ENCODE results near the gene FXYD4.
A peak's percentile ranks its signal among the peaks of the same experiment; 100 is the strongest.

The FXYD4 gene

GRCh38 chr10:43361547-43362190, 9.8 kb upstream of the FXYD4 start:
- Histone ChIP-seq H3K36me3 (ENCODE audit: control insufficient read depth, low read depth, low read length) (no peaks in the 10 kb centered on the region), H3K27me3 (ENCODE audit: control insufficient read depth, insufficient read depth, low read length) (no peaks in the 10 kb centered on the region), H3K27ac (ENCODE audit: low read length) (no peak overlapping the region), H3K4me1 (ENCODE audit: control insufficient read depth, low read depth, low read length) (peaks cover 5% of the 10 kb centered on the region), H3K9ac (ENCODE audit: low read length) (peak overlapping the region; percentile 28), H3K9me3 (ENCODE audit: control insufficient read depth, low read depth, low read length) (no peaks in the 10 kb centered on the region), H3K4me3 (ENCODE audit: low read length) (peak overlapping the region; percentile 69)

- H3K27ac ChIP-seq (ENCODE audit: low read length): no peak overlapping the region
- peak overlapping the region; percentile 69 for H3K4me3 ChIP-seq (ENCODE audit: low read length)
Measured at GRCh38 chr10:43362191-43362839, 9.1 kb upstream of the FXYD4 start.

DNA sequence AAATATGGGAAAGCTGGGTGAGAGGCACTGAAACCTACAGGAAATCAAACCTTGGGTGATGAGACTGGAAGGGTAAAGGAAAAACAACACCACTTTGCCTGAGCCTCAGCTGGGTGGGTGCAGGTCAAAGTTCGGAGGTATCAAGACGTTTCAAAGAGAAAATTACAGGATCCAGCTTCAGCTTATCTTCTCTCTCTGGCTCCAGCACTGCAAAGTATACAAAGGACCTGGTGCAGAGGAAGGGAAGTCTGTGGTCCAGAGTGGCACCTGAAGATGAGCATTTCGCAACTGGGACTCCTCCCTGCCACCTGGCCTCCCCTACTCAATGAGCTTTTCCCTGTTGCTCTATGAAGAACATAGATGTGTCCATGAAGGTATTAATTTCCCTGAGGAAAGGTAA, 6.4 kb upstream of the FXYD4 start:
- no peak overlapping the region for H3K27ac ChIP-seq (ENCODE audit: low read length)
- H3K9ac ChIP-seq (ENCODE audit: low read length): no peak overlapping the region
- H3K36me3 ChIP-seq (ENCODE audit: control insufficient read depth, low read depth, low read length): no peaks in the 10 kb centered on the region
- H3K4me3 ChIP-seq (ENCODE audit: low read length): no peak overlapping the region
- H3K9me3 ChIP-seq (ENCODE audit: control insufficient read depth, low read depth, low read length): no peaks in the 10 kb centered on the region
- H3K4me1 ChIP-seq (ENCODE audit: control insufficient read depth, low read depth, low read length): peaks cover 5% of the 10 kb centered on the region
- no peaks in the 10 kb centered on the region for H3K27me3 ChIP-seq (ENCODE audit: control insufficient read depth, insufficient read depth, low read length)

More at GRCh38 chr10:43362191-43362839, 9.1 kb upstream of the FXYD4 start:
- Histone ChIP-seq H3K36me3 (ENCODE audit: control insufficient read depth, low read depth, low read length) (no peaks in the 10 kb centered on the region), H3K9ac (ENCODE audit: low read length) (peak overlapping the region; percentile 28), H3K4me1 (ENCODE audit: control insufficient read depth, low read depth, low read length) (peaks cover 5% of the 10 kb centered on the region), H3K27me3 (ENCODE audit: control insufficient read depth, insufficient read depth, low read length) (no peaks in the 10 kb centered on the region), H3K9me3 (ENCODE audit: control insufficient read depth, low read depth, low read length) (no peaks in the 10 kb centered on the region)

DNA sequence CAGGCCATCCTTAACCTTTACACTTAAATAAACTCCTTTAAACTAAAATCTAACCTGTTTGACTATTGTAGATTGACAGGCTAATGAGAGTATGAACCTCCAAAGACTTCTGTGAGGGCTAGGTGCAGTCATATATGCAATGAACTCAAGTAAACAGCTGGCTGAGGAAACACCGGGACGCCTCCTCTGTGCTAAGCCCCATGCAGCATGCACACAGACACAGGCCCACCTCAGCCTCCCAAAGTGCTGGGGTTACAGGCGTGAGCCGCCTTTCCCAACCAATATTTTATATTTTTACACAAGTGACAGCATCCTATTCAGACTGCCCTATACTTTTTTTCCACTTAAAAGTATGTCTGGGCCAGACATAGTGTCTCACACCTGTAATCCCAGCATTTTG, 1.5 kb upstream of the FXYD4 start:
- Histone ChIP-seq H3K27ac (ENCODE audit: low read length) (no peak overlapping the region), H3K36me3 (ENCODE audit: control insufficient read depth, low read depth, low read length) (no peaks in the 10 kb centered on the region), H3K4me3 (ENCODE audit: low read length) (no peak overlapping the region), H3K27me3 (ENCODE audit: control insufficient read depth, insufficient read depth, low read length) (no peaks in the 10 kb centered on the region), H3K9ac (ENCODE audit: low read length) (no peak overlapping the region), H3K9me3 (ENCODE audit: control insufficient read depth, low read depth, low read length) (no peaks in the 10 kb centered on the region), H3K4me1 (ENCODE audit: control insufficient read depth, low read depth, low read length) (peaks cover 7% of the 10 kb centered on the region)

- Histone ChIP-seq H3K27ac (ENCODE audit: low read length) (no peak overlapping the region), H3K9me3 (ENCODE audit: control insufficient read depth, low read depth, low read length) (no peaks in the 10 kb centered on the region), H3K4me1 (ENCODE audit: control insufficient read depth, low read depth, low read length) (peaks cover 7% of the 10 kb centered on the region), H3K4me3 (ENCODE audit: low read length) (no peak overlapping the region), H3K36me3 (ENCODE audit: control insufficient read depth, low read depth, low read length) (no peaks in the 10 kb centered on the region), H3K9ac (ENCODE audit: low read length) (no peak overlapping the region), H3K27me3 (ENCODE audit: control insufficient read depth, insufficient read depth, low read length) (no peaks in the 10 kb centered on the region)
Measured at GRCh38 chr10:43370671-43371215, 693 bp upstream of the FXYD4 start.

DNA sequence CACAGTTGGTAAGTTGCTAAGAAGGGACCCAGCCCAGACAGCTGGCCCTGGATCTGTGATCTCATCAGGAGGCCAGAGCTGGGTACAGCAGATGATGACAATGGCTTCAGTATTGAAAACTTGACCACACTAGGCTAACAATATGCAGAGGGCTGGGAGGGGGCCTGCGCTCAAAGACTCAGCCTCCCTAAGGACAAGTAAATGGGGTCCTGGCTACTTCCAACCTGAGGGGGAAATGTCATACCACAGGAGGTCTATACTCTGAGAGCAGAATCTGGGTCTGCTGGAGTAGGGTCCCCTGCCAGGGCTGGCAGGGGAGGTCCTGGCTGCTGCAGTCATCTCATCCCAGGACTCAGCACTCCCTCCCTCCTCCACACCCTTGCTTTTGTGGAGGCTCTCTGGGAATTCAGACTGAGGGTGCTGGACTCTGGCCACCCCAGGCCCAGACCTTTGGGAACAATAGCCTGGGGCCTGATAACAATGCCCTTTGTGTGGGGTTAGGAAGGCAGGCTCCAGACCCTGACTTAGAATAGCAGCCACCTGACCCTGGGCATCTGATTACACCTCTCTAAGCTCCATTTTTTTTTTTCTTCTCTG, 1.4 kb downstream of the FXYD4 start:
- Histone ChIP-seq H3K27ac (ENCODE audit: low read length) (no peak overlapping the region), H3K27me3 (ENCODE audit: control insufficient read depth, insufficient read depth, low read length) (no peaks in the 10 kb centered on the region), H3K4me1 (ENCODE audit: control insufficient read depth, low read depth, low read length) (peaks cover 10% of the 10 kb centered on the region), H3K9me3 (ENCODE audit: control insufficient read depth, low read depth, low read length) (no peaks in the 10 kb centered on the region), H3K9ac (ENCODE audit: low read length) (no peak overlapping the region), H3K36me3 (ENCODE audit: control insufficient read depth, low read depth, low read length) (no peaks in the 10 kb centered on the region), H3K4me3 (ENCODE audit: low read length) (no peak overlapping the region)

- Histone ChIP-seq H3K27me3 (ENCODE audit: control insufficient read depth, insufficient read depth, low read length) (no peaks in the 10 kb centered on the region), H3K27ac (ENCODE audit: low read length) (no peak overlapping the region), H3K4me3 (ENCODE audit: low read length) (no peak overlapping the region), H3K9me3 (ENCODE audit: control insufficient read depth, low read depth, low read length) (no peaks in the 10 kb centered on the region), H3K4me1 (ENCODE audit: control insufficient read depth, low read depth, low read length) (peaks cover 10% of the 10 kb centered on the region), H3K9ac (ENCODE audit: low read length) (no peak overlapping the region), H3K36me3 (ENCODE audit: control insufficient read depth, low read depth, low read length) (no peaks in the 10 kb centered on the region)
Measured at GRCh38 chr10:43373461-43373860, 2.0 kb downstream of the FXYD4 start.

- Histone ChIP-seq H3K4me3 (ENCODE audit: low read length) (no peak overlapping the region), H3K9me3 (ENCODE audit: control insufficient read depth, low read depth, low read length) (no peaks in the 10 kb centered on the region), H3K9ac (ENCODE audit: low read length) (no peak overlapping the region)
Measured at GRCh38 chr10:43374194-43374593, 2.8 kb downstream of the FXYD4 start.

GRCh38 chr10:43375401-43376020, 4.1 kb downstream of the FXYD4 start:
- Histone ChIP-seq H3K4me3 (ENCODE audit: low read length) (no peak overlapping the region), H3K9me3 (ENCODE audit: control insufficient read depth, low read depth, low read length) (no peaks in the 10 kb centered on the region), H3K27ac (ENCODE audit: low read length) (no peak overlapping the region), H3K4me1 (ENCODE audit: control insufficient read depth, low read depth, low read length) (peaks cover 10% of the 10 kb centered on the region), H3K36me3 (ENCODE audit: control insufficient read depth, low read depth, low read length) (no peaks in the 10 kb centered on the region), H3K9ac (ENCODE audit: low read length) (no peak overlapping the region), H3K27me3 (ENCODE audit: control insufficient read depth, insufficient read depth, low read length) (no peaks in the 10 kb centered on the region)

More at GRCh38 chr10:43374194-43374593, 2.8 kb downstream of the FXYD4 start:
- Histone ChIP-seq H3K27ac (ENCODE audit: low read length) (no peak overlapping the region), H3K27me3 (ENCODE audit: control insufficient read depth, insufficient read depth, low read length) (no peaks in the 10 kb centered on the region), H3K4me1 (ENCODE audit: control insufficient read depth, low read depth, low read length) (peaks cover 10% of the 10 kb centered on the region), H3K36me3 (ENCODE audit: control insufficient read depth, low read depth, low read length) (no peaks in the 10 kb centered on the region)

GRCh38 chr10:43376046-43376635, 4.7 kb downstream of the FXYD4 start:
- Histone ChIP-seq H3K4me3 (ENCODE audit: low read length) (no peak overlapping the region), H3K9me3 (ENCODE audit: control insufficient read depth, low read depth, low read length) (no peaks in the 10 kb centered on the region), H3K36me3 (ENCODE audit: control insufficient read depth, low read depth, low read length) (no peaks in the 10 kb centered on the region), H3K4me1 (ENCODE audit: control insufficient read depth, low read depth, low read length) (peaks cover 10% of the 10 kb centered on the region), H3K27me3 (ENCODE audit: control insufficient read depth, insufficient read depth, low read length) (no peaks in the 10 kb centered on the region), H3K27ac (ENCODE audit: low read length) (no peak overlapping the region), H3K9ac (ENCODE audit: low read length) (no peak overlapping the region)

GRCh38 chr10:43376828-43377423, 5.5 kb downstream of the FXYD4 start:
- no peak overlapping the region for H3K27ac ChIP-seq (ENCODE audit: low read length)
- H3K4me3 ChIP-seq (ENCODE audit: low read length): no peak overlapping the region
- H3K4me1 ChIP-seq (ENCODE audit: control insufficient read depth, low read depth, low read length): peaks cover 10% of the 10 kb centered on the region
- H3K9ac ChIP-seq (ENCODE audit: low read length): no peak overlapping the region
- H3K36me3 ChIP-seq (ENCODE audit: control insufficient read depth, low read depth, low read length): no peaks in the 10 kb centered on the region
- H3K27me3 ChIP-seq (ENCODE audit: control insufficient read depth, insufficient read depth, low read length): no peaks in the 10 kb centered on the region
- no peaks in the 10 kb centered on the region for H3K9me3 ChIP-seq (ENCODE audit: control insufficient read depth, low read depth, low read length)

Data from iPS-18a (cell line).